Measurements from ENCODE around the gene PIP5K1B. TPM values are rescaled to one million over a fixed set of nuclear protein-coding genes. Genes with fewer than 3 reads are reported as not detected.

The PIP5K1B gene
- total RNA-seq, 1 experiment from 2014 or later, result not detected

DNA sequence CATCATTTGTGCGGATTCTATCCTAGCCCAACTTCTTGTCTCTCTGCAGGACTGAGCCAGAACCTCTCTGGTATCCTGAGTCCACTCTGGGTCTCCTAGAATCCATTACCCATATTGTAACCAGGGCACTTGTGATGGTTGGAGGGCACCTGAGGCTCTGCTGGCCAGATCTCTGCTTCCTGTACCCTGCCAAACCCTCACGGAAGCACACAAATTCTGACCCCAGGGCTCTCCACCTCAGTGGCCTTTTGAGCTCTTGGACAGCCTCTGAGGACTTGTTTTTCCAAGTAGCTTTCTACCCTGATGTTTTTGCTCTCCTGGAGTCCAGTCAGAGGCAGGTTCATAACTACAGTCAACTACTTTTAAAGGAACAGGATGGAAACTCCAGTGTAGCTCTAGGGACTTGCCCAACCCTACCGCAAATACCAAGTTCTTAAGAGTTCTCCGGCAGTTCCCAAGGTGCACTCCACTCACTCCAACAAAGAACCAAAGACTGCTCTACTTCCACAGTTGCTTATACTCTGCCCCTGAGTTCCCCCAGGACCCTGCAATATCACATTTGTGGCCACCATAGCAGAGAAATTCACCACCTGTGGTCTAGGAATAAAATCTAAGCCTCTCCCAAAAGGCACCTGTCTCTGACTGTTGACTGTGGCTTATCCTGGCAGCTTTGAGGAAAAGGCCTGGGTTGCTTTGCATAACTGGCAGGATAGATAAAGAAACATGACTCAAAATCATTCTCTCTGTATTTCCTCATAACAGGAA lies 9.6 kb downstream of the PIP5K1B start:
- POLR2A ChIA-PET, result no interaction called here

DNA sequence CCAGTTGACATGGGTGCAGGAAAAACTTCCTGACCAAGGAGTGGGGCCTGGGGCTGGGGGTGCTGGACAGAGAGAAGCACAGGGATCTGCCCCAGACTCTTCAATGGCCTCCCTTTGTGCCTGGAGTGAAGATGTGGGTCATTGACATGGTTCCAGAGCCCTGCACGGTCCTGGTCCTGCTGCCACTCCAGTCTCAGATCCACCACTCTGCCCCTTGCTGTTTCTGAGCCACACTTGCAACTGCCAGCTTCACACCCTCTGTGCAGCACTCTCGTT lies 10.1 kb downstream of the PIP5K1B start:
- Histone ChIP-seq H3K9me3 (ENCODE audit: control insufficient read depth, insufficient read depth, low read depth, low read length) (no peaks in the 10 kb centered on the region), H3K27ac (ENCODE audit: low read length) (no peak overlapping the region), H3K4me3 (ENCODE audit: low read depth in 2 of 2, low read length in 2 of 2) (no peak overlapping the region), H3K4me1 (ENCODE audit: control insufficient read depth, insufficient read depth, low read length) (no peaks in the 10 kb centered on the region), H3K36me3 (ENCODE audit: control insufficient read depth, insufficient read depth, low read length) (no peaks in the 10 kb centered on the region), H3K27me3 (ENCODE audit: control insufficient read depth, insufficient read depth, low read length) (no peaks in the 10 kb centered on the region)
- TF ChIP-seq, protein P1, sequence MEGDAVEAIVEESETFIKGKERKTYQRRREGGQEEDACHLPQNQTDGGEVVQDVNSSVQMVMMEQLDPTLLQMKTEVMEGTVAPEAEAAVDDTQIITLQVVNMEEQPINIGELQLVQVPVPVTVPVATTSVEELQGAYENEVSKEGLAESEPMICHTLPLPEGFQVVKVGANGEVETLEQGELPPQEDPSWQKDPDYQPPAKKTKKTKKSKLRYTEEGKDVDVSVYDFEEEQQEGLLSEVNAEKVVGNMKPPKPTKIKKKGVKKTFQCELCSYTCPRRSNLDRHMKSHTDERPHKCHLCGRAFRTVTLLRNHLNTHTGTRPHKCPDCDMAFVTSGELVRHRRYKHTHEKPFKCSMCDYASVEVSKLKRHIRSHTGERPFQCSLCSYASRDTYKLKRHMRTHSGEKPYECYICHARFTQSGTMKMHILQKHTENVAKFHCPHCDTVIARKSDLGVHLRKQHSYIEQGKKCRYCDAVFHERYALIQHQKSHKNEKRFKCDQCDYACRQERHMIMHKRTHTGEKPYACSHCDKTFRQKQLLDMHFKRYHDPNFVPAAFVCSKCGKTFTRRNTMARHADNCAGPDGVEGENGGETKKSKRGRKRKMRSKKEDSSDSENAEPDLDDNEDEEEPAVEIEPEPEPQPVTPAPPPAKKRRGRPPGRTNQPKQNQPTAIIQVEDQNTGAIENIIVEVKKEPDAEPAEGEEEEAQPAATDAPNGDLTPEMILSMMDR (IDR thresholded peaks at IDR 0.05), result no peak
- TF ChIP-seq SIN3A (IDR thresholded peaks at IDR 0.05; ENCODE audit: borderline replicate concordance, insufficient read depth, low read depth, low read length), result no peak
- no peak for TF ChIP-seq TCF7L2 (IDR thresholded peaks at IDR 0.05; ENCODE audit: low read depth, low read length)
- TF ChIP-seq POLR2AphosphoS5 (IDR thresholded peaks at IDR 0.05; ENCODE audit: low read depth, low read length), result no peak
- TF ChIP-seq, protein P2, sequence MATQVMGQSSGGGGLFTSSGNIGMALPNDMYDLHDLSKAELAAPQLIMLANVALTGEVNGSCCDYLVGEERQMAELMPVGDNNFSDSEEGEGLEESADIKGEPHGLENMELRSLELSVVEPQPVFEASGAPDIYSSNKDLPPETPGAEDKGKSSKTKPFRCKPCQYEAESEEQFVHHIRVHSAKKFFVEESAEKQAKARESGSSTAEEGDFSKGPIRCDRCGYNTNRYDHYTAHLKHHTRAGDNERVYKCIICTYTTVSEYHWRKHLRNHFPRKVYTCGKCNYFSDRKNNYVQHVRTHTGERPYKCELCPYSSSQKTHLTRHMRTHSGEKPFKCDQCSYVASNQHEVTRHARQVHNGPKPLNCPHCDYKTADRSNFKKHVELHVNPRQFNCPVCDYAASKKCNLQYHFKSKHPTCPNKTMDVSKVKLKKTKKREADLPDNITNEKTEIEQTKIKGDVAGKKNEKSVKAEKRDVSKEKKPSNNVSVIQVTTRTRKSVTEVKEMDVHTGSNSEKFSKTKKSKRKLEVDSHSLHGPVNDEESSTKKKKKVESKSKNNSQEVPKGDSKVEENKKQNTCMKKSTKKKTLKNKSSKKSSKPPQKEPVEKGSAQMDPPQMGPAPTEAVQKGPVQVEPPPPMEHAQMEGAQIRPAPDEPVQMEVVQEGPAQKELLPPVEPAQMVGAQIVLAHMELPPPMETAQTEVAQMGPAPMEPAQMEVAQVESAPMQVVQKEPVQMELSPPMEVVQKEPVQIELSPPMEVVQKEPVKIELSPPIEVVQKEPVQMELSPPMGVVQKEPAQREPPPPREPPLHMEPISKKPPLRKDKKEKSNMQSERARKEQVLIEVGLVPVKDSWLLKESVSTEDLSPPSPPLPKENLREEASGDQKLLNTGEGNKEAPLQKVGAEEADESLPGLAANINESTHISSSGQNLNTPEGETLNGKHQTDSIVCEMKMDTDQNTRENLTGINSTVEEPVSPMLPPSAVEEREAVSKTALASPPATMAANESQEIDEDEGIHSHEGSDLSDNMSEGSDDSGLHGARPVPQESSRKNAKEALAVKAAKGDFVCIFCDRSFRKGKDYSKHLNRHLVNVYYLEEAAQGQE (IDR thresholded peaks at IDR 0.05; ENCODE audit: insufficient read depth in 1 of 2, low read depth in 2 of 2, low read length in 1 of 2), result no peak
- intact Hi-C loops (cut with micrococcal nuclease; ENCODE audit: unreplicated experiment) (no loop called here), in situ Hi-C loops (cut with HindIII; ENCODE audit: low pct_unique_long_range_greater_than_20kb, low sequenced_read_pairs) (no loop called here)
- no TSS peak for BruUV-seq (replicated peaks)
- ChIA-PET POLR2A (no interaction called here), CTCF (no interaction called here)
- ATAC-seq (no peak), DNase-seq (ENCODE audit: low read depth, low spot score) (no peak)

More for the DNA sequence above, 9.6 kb downstream of the PIP5K1B start:
- intact Hi-C loops (cut with micrococcal nuclease; ENCODE audit: unreplicated experiment) (no loop called here), in situ Hi-C loops (cut with HindIII; ENCODE audit: low pct_unique_long_range_greater_than_20kb, low sequenced_read_pairs) (no loop called here)
- TF ChIP-seq TCF7L2 (IDR thresholded peaks at IDR 0.05; ENCODE audit: low read depth, low read length) (no peak), SIN3A (IDR thresholded peaks at IDR 0.05; ENCODE audit: borderline replicate concordance, insufficient read depth, low read depth, low read length) (no peak), POLR2AphosphoS5 (IDR thresholded peaks at IDR 0.05; ENCODE audit: low read depth, low read length) (no peak)
- TF ChIP-seq, protein P2 (IDR thresholded peaks at IDR 0.05; ENCODE audit: insufficient read depth in 1 of 2, low read depth in 2 of 2, low read length in 1 of 2), result no peak
- TF ChIP-seq, protein P1 (IDR thresholded peaks at IDR 0.05), result no peak
- CTCF ChIA-PET, result no interaction called here
- DNase-seq (ENCODE audit: low read depth, low spot score) (no peak), ATAC-seq (no peak)
- H3K4me1 ChIP-seq (ENCODE audit: control insufficient read depth, insufficient read depth, low read length), result no peaks in the 10 kb centered on the region
- no peak overlapping the region for H3K4me3 ChIP-seq (ENCODE audit: low read depth in 2 of 2, low read length in 2 of 2)
- H3K36me3 ChIP-seq (ENCODE audit: control insufficient read depth, insufficient read depth, low read length), result no peaks in the 10 kb centered on the region
- H3K27ac ChIP-seq (ENCODE audit: low read length), result no peak overlapping the region
- no TSS peak for BruUV-seq (replicated peaks)
- no peaks in the 10 kb centered on the region for H3K27me3 ChIP-seq (ENCODE audit: control insufficient read depth, insufficient read depth, low read length)
- no peaks in the 10 kb centered on the region for H3K9me3 ChIP-seq (ENCODE audit: control insufficient read depth, insufficient read depth, low read depth, low read length)
